Measurements from ENCODE around the gene MACROD2.

MACROD2 gene

GRCh38 chr20:14657266-14658005 lies 662.1 kb downstream of the MACROD2 start:
- DNase-seq (ENCODE audit: low read depth): no peak

- no peak for DNase-seq (ENCODE audit: low read depth)
These were observed 668.8 kb downstream of the MACROD2 start for GRCh38 chr20:14664101-14664500.

- no peak for DNase-seq (ENCODE audit: low read depth)
These were observed 671.4 kb downstream of the MACROD2 start for GRCh38 chr20:14666696-14667095.

GRCh38 chr20:14667226-14667625 lies 671.9 kb downstream of the MACROD2 start:
- no peak for DNase-seq (ENCODE audit: low read depth)

- no peak for DNase-seq (ENCODE audit: low read depth)
These were observed 676.8 kb downstream of the MACROD2 start for GRCh38 chr20:14672066-14672465.

- DNase-seq (ENCODE audit: low read depth): no peak
These were observed 677.8 kb downstream of the MACROD2 start for GRCh38 chr20:14673164-14673563.

GRCh38 chr20:14677455-14677854 lies 682.1 kb downstream of the MACROD2 start:
- no peak for DNase-seq (ENCODE audit: low read depth)

- DNase-seq (ENCODE audit: low read depth): no peak
These were observed 689.9 kb downstream of the MACROD2 start for GRCh38 chr20:14685183-14685582.

GRCh38 chr20:14687313-14687712 lies 692.0 kb downstream of the MACROD2 start:
- DNase-seq (ENCODE audit: low read depth): no peak

GRCh38 chr20:14688005-14688404 lies 692.7 kb downstream of the MACROD2 start:
- no peak for DNase-seq (ENCODE audit: low read depth)

GRCh38 chr20:14691994-14692393 lies 696.7 kb downstream of the MACROD2 start:
- DNase-seq (ENCODE audit: low read depth): no peak

- no peak for DNase-seq (ENCODE audit: low read depth)
These were observed 701.2 kb downstream of the MACROD2 start for GRCh38 chr20:14696478-14696877.

GRCh38 chr20:14696937-14697336 lies 701.6 kb downstream of the MACROD2 start:
- DNase-seq (ENCODE audit: low read depth): no peak

- no peak for DNase-seq (ENCODE audit: low read depth)
These were observed 702.8 kb downstream of the MACROD2 start for GRCh38 chr20:14698125-14698524.

GRCh38 chr20:14698605-14699373 lies 703.5 kb downstream of the MACROD2 start:
- no peak for DNase-seq (ENCODE audit: low read depth)

- DNase-seq (ENCODE audit: low read depth): no peak
These were observed 705.3 kb downstream of the MACROD2 start for GRCh38 chr20:14700639-14700960.

GRCh38 chr20:14701326-14701725 lies 706.0 kb downstream of the MACROD2 start:
- DNase-seq (ENCODE audit: low read depth): no peak

- no peak for DNase-seq (ENCODE audit: low read depth)
These were observed 711.2 kb downstream of the MACROD2 start for GRCh38 chr20:14706555-14706954.

GRCh38 chr20:14707026-14707680 lies 711.8 kb downstream of the MACROD2 start:
- DNase-seq (ENCODE audit: low read depth): no peak

GRCh38 chr20:14707865-14708596 lies 712.7 kb downstream of the MACROD2 start:
- DNase-seq (ENCODE audit: low read depth): no peak

GRCh38 chr20:14709439-14709838 lies 714.1 kb downstream of the MACROD2 start:
- DNase-seq (ENCODE audit: low read depth): no peak

GRCh38 chr20:14710951-14711350 lies 715.6 kb downstream of the MACROD2 start:
- no peak for DNase-seq (ENCODE audit: low read depth)

All from GM04504 (cell line).